GM10248 (cell line): ENCODE data around the gene C9orf43.

Experiments used
- CTCF ChIA-PET: fragments of 300-600 bp; sonication (Branson Sonifier 250); formaldehyde crosslinking; extraction: SDS; loops from one replicate; lab custom pipeline; 2021; ENCODE audit warnings: antibody characterized with exemption; lab: Yijun Ruan, JAX
- POLR2A ChIA-PET: fragments of 350-650 bp; sonication (Branson Sonifier 250); formaldehyde crosslinking; extraction: SDS; loops from one replicate; lab custom pipeline; 2020; ENCODE audit warnings: antibody characterized with exemption; lab: Yijun Ruan, JAX
- DNase-seq: peaks from one replicate; pipeline ENCODE4 v3.0.0; 2012; ENCODE audit errors: extremely low spot score
- CTCF ChIP-seq: IDR thresholded peaks from 2 replicates; pipeline ENCODE4 v1.5.1; 2012; ENCODE audit warnings: mild to moderate bottlenecking, low read depth; ENCODE audit errors: extremely low read depth, missing control alignments, control extremely low read depth

Gene C9orf43

GRCh38 chr9:113468716-113469448 lies 58.3 kb downstream of the C9orf43 start:
- DNase-seq: no peak
- TF ChIP-seq CTCF: no peak
- ChIA-PET CTCF (interaction anchor here (1.1 to 1.2 kb wide), 2 partner anchors 24 to 189 kb away, joined by 3 read pairs; no protein-coding TSS in a partner anchor), POLR2A (no interaction called here)

GRCh38 chr9:113471143-113471542 lies 60.6 kb downstream of the C9orf43 start:
- no peak for TF ChIP-seq CTCF
- POLR2A ChIA-PET: no interaction called here
- CTCF ChIA-PET: interaction anchor here (1.3 to 1.6 kb wide), 3 partner anchors 12 to 23 kb away, joined by 4 to 6 read pairs (median 4); no protein-coding TSS in a partner anchor
- DNase-seq: no peak

- CTCF ChIA-PET: interaction anchor here (1.6 kb wide), 1 partner anchor 22 kb away, joined by 6 read pairs; no protein-coding TSS in a partner anchor
- TF ChIP-seq CTCF: no peak
- DNase-seq: no peak
- POLR2A ChIA-PET: no interaction called here
Observed at GRCh38 chr9:113471566-113471965, 61.0 kb downstream of the C9orf43 start.

- POLR2A ChIA-PET: no interaction called here
- DNase-seq: no peak
- CTCF ChIA-PET: no interaction called here
- TF ChIP-seq CTCF: no peak
Observed at GRCh38 chr9:113472199-113472598, 61.7 kb downstream of the C9orf43 start.

GRCh38 chr9:113474360-113475028 lies 63.9 kb downstream of the C9orf43 start:
- no peak for TF ChIP-seq CTCF
- CTCF ChIA-PET: interaction anchor here (0.7 to 2.0 kb wide), 6 partner anchors 10 to 184 kb away, joined by 3 to 9 read pairs (median 4); no protein-coding TSS in a partner anchor
- no peak for DNase-seq
- POLR2A ChIA-PET: interaction anchor here (0.5 kb wide), 1 partner anchor 45 kb away, joined by 3 read pairs; no protein-coding TSS in a partner anchor

- ChIA-PET POLR2A (no interaction called here), CTCF (interaction anchor here (0.7 to 2.0 kb wide), 4 partner anchors 10 to 183 kb away, joined by 3 to 9 read pairs (median 4); no protein-coding TSS in a partner anchor)
- no peak for DNase-seq
- TF ChIP-seq CTCF: no peak
Observed at GRCh38 chr9:113475031-113475430, 64.5 kb downstream of the C9orf43 start.
